ENCODE data around the gene MC5R.

The MC5R gene

DNA sequence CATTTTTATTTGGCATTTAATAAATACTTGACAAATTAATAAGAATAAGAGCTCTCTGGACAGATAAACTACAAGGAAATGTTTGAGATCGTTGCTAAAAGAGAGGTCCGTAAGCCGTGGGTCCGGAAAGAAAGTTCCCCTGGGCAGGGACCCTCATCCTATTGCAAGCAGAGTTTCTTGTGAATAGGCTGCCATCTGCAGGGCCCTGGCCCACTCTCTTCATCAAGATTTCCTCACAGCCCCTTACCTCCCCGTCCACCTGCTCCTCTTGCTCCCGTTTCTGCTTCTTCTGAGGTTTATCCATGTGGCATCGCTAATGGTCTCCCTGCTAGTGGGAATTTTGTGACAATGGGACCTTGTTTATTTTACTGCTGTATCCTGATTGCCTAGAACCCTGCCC lies 30.1 kb upstream of the MC5R start:
- Histone ChIP-seq H3F3A (ENCODE audit: insufficient read depth, low read length) (no peaks in the 10 kb centered on the region), H3K9ac (ENCODE audit: low read length) (no peak overlapping the region), H4K20me1 (ENCODE audit: insufficient read depth, low read length) (no peaks in the 10 kb centered on the region), H3K27me3 (replicated peaks; ENCODE audit: insufficient read depth, low read length) (no peaks in the 10 kb centered on the region), H2AFZ (ENCODE audit: low read length) (no peak overlapping the region), H3K27ac (ENCODE audit: low read length) (no peak overlapping the region), H3K79me2 (ENCODE audit: low read length) (no peaks in the 10 kb centered on the region), H3K4me3 (ENCODE audit: low read length) (no peak overlapping the region), H3K9me3 (replicated peaks; ENCODE audit: insufficient read depth, low read length) (no peaks in the 10 kb centered on the region), H3K36me3 (replicated peaks; ENCODE audit: insufficient read depth, low read length) (no peaks in the 10 kb centered on the region), H3K4me1 (ENCODE audit: low read length) (no peaks in the 10 kb centered on the region), H3K4me2 (ENCODE audit: low read depth, low read length) (no peak overlapping the region), H3K9me2 (replicated peaks; ENCODE audit: insufficient read depth, low read length) (no peaks in the 10 kb centered on the region)
- TF ChIP-seq EZH2 (optimal IDR thresholded peaks at IDR 0.05; ENCODE audit: low read depth, low read length) (no peak), EZH2phosphoT487 (IDR thresholded peaks at IDR 0.05; ENCODE audit: low read length) (no peak)
- no peak for DNase-seq

DNA sequence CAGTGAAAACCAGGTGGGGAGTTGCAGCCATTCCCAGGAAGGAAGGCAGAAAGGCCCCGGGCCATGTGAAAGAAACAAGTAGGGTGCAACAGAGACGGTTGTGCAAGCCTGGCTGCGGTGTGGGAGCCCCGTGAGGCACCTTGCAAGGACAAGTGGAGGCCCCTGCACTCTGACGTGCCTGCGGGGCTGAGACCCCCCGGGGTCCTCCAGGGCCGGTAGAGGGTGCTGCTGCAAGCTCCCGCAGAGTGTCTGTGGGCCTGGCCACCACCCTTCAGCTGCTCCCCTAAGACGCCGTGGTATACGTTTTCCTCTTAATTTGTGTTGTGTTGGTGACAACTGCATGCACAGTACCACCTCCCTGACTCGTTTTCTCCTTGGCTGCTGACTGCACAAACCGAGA lies 27.4 kb upstream of the MC5R start:
- H3K9me2 ChIP-seq (replicated peaks; ENCODE audit: insufficient read depth, low read length) = no peaks in the 10 kb centered on the region
- H3K4me2 ChIP-seq (ENCODE audit: low read depth, low read length) = no peak overlapping the region
- no peaks in the 10 kb centered on the region for H3K36me3 ChIP-seq (replicated peaks; ENCODE audit: insufficient read depth, low read length)
- no peaks in the 10 kb centered on the region for H3K79me2 ChIP-seq (ENCODE audit: low read length)
- DNase-seq = no peak
- H3K27me3 ChIP-seq (replicated peaks; ENCODE audit: insufficient read depth, low read length) = no peaks in the 10 kb centered on the region
- no peaks in the 10 kb centered on the region for H3K4me1 ChIP-seq (ENCODE audit: low read length)
- no peak overlapping the region for H3K4me3 ChIP-seq (ENCODE audit: low read length)
- no peak for TF ChIP-seq EZH2phosphoT487 (IDR thresholded peaks at IDR 0.05; ENCODE audit: low read length)
- TF ChIP-seq, protein P1, sequence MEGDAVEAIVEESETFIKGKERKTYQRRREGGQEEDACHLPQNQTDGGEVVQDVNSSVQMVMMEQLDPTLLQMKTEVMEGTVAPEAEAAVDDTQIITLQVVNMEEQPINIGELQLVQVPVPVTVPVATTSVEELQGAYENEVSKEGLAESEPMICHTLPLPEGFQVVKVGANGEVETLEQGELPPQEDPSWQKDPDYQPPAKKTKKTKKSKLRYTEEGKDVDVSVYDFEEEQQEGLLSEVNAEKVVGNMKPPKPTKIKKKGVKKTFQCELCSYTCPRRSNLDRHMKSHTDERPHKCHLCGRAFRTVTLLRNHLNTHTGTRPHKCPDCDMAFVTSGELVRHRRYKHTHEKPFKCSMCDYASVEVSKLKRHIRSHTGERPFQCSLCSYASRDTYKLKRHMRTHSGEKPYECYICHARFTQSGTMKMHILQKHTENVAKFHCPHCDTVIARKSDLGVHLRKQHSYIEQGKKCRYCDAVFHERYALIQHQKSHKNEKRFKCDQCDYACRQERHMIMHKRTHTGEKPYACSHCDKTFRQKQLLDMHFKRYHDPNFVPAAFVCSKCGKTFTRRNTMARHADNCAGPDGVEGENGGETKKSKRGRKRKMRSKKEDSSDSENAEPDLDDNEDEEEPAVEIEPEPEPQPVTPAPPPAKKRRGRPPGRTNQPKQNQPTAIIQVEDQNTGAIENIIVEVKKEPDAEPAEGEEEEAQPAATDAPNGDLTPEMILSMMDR (IDR thresholded peaks at IDR 0.05; ENCODE audit: low read length) = no peak
- no peak for TF ChIP-seq EZH2 (optimal IDR thresholded peaks at IDR 0.05; ENCODE audit: low read depth, low read length)
- no peaks in the 10 kb centered on the region for H3K9me3 ChIP-seq (replicated peaks; ENCODE audit: insufficient read depth, low read length)
- no peak overlapping the region for H3K9ac ChIP-seq (ENCODE audit: low read length)
- H3F3A ChIP-seq (ENCODE audit: insufficient read depth, low read length) = no peaks in the 10 kb centered on the region
- H2AFZ ChIP-seq (ENCODE audit: low read length) = no peak overlapping the region
- H3K27ac ChIP-seq (ENCODE audit: low read length) = no peak overlapping the region
- no peaks in the 10 kb centered on the region for H4K20me1 ChIP-seq (ENCODE audit: insufficient read depth, low read length)

DNA sequence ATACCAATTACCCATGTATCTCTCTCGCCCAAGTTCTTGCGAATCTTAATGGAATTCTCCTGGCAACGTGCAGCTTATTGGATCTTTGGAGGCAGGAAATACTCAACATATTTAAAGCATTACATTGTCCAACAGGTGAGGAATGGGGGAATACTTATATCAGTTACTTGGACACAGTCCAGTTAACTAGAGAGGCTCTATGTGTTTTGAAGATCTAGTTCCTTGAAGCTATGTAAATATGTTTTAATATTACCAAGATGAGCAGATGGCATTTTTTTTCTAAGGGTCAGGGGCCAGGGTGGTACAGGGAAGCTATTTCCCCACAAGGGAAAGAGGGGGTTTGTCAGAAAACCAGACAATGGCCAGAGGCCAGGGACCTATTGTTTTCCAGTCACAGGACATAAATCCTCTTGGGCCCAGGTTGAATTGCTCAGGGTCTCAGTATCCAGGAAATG lies 26.8 kb upstream of the MC5R start:
- TF ChIP-seq EZH2 (optimal IDR thresholded peaks at IDR 0.05; ENCODE audit: low read depth, low read length) = no peak
- no peak for TF ChIP-seq EZH2phosphoT487 (IDR thresholded peaks at IDR 0.05; ENCODE audit: low read length)
- TF ChIP-seq, protein P1 (IDR thresholded peaks at IDR 0.05; ENCODE audit: low read length) = no peak
- Histone ChIP-seq H4K20me1 (ENCODE audit: insufficient read depth, low read length) (no peaks in the 10 kb centered on the region), H3K4me2 (ENCODE audit: low read depth, low read length) (no peak overlapping the region), H2AFZ (ENCODE audit: low read length) (no peak overlapping the region), H3F3A (ENCODE audit: insufficient read depth, low read length) (no peaks in the 10 kb centered on the region), H3K4me1 (ENCODE audit: low read length) (no peaks in the 10 kb centered on the region), H3K79me2 (ENCODE audit: low read length) (no peaks in the 10 kb centered on the region), H3K9me3 (replicated peaks; ENCODE audit: insufficient read depth, low read length) (no peaks in the 10 kb centered on the region), H3K27me3 (replicated peaks; ENCODE audit: insufficient read depth, low read length) (no peaks in the 10 kb centered on the region), H3K9ac (ENCODE audit: low read length) (no peak overlapping the region), H3K27ac (ENCODE audit: low read length) (no peak overlapping the region), H3K9me2 (replicated peaks; ENCODE audit: insufficient read depth, low read length) (no peaks in the 10 kb centered on the region), H3K36me3 (replicated peaks; ENCODE audit: insufficient read depth, low read length) (no peaks in the 10 kb centered on the region), H3K4me3 (ENCODE audit: low read length) (no peak overlapping the region)
- no peak for DNase-seq

DNA sequence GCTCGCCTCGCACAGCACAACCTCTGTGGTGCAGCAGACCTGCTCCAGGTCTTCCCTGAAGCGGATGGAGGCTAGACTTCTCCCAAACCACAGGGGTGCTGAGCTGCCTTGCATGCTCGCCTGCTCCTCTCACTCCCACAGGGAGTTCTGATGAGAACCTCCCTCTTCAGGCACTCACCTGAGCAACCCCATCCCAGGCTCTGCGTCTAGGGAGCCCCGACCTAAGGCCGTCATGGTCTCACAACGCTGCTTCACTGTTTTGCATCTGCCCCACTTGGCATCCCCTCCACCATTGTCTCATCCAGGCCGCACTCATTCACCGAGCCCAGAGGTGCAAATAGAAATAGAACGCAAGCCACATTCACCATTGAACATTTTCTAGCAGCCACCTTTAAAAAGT lies 24.6 kb upstream of the MC5R start:
- H2AFZ ChIP-seq (ENCODE audit: low read length) = no peak overlapping the region
- no peaks in the 10 kb centered on the region for H3K9me2 ChIP-seq (replicated peaks; ENCODE audit: insufficient read depth, low read length)
- TF ChIP-seq EZH2 (optimal IDR thresholded peaks at IDR 0.05; ENCODE audit: low read depth, low read length) (no peak), EZH2phosphoT487 (IDR thresholded peaks at IDR 0.05; ENCODE audit: low read length) (no peak)
- TF ChIP-seq, protein P1 (IDR thresholded peaks at IDR 0.05; ENCODE audit: low read length) = no peak
- H3F3A ChIP-seq (ENCODE audit: insufficient read depth, low read length) = no peaks in the 10 kb centered on the region
- no peak for DNase-seq
- H3K27me3 ChIP-seq (replicated peaks; ENCODE audit: insufficient read depth, low read length) = no peaks in the 10 kb centered on the region
- H3K36me3 ChIP-seq (replicated peaks; ENCODE audit: insufficient read depth, low read length) = no peaks in the 10 kb centered on the region
- no peaks in the 10 kb centered on the region for H3K79me2 ChIP-seq (ENCODE audit: low read length)
- no peak overlapping the region for H3K4me2 ChIP-seq (ENCODE audit: low read depth, low read length)
- no peaks in the 10 kb centered on the region for H4K20me1 ChIP-seq (ENCODE audit: insufficient read depth, low read length)
- no peak overlapping the region for H3K27ac ChIP-seq (ENCODE audit: low read length)
- H3K9ac ChIP-seq (ENCODE audit: low read length) = no peak overlapping the region
- H3K4me3 ChIP-seq (ENCODE audit: low read length) = no peak overlapping the region
- 0 out of 2 replicates have a peak, but pooled peaks cover 3% of the 10 kb centered on the region for H3K4me1 ChIP-seq (ENCODE audit: low read length)
- H3K9me3 ChIP-seq (replicated peaks; ENCODE audit: insufficient read depth, low read length) = no peaks in the 10 kb centered on the region
